Mesenteric fat pad (tissue), 1 donor: Measurements from ENCODE around the gene RYR2. TPM values are rescaled to one million over a fixed set of nuclear protein-coding genes. Genes with fewer than 3 reads are reported as not detected.
"Not testable (repeated sequence)": the region's sequence is repeated elsewhere in the genome, so short reads cannot be mapped to it uniquely, and the experiment has no call there.

Experiments
- DNase-seq: peaks from one replicate; pipeline ENCODE4 v3.0.0-alpha.2; 2020; ENCODE audit warnings: low spot score
- total RNA-seq: library from RNA; stranded (reverse); fragmentation: NEBNext Ultra II Directional; extraction: Animal tissue kit (Norgen Biotek cat#: 25700); gene quantifications from one replicate; pipeline ENCODE4 v1.2.1, GENCODE V29; 2021
- donor health status: DM: yes; HTN: yes; CAD: no.

Gene RYR2
- total RNA-seq, 1 donor from 2014 or later: 0.45 TPM

DNA sequence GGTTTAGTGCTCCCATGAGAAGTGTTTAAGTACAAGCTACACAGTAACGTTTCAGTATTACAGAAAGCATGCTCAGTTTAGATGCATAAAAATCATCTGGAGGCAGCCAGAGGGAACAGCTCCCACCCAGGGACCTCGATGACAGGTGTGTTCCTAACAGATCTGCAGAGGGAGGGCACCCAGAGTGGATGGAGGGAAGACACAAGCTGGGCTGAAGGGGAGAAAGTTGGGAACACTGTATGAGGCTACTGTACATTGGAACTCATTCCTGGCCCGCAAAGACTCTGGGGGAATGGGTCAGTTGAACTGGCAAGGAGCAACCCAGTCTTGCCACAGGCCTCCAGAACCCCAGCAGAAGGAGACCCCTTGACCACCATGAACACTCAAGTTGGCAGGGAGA lies 796.3 kb downstream of the RYR2 start:
- no peak for DNase-seq

DNA sequence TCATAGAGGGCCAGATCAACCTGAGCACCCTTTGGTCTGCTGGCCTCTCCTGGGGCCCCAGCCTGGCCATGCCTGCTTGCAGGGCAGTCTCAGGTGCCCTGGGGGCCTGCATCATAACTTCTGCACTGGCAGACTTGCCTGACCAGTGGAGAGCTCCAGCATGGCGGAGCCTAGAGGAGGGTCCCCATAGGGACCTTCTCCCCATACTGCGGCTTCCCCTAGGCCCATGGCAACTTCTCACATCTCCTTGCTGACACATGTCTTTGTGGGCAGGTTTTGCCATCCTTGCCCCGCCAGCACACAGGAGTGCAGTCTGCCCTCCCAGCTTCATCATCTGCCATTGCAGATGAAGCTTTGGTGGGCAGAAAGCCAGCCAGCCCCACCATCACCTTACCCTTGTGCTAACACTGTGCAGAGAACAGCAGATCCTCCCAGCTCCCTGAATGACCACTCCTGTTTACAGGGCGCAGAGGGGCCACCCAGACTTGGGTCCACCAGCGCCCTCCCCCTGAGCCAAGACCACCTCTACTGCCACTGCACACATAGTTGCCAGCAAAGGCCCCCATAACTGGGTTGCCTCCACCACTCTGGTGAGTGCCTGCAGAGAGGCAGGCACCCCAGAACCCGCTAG lies 797.0 kb downstream of the RYR2 start:
- no peak for DNase-seq

DNA sequence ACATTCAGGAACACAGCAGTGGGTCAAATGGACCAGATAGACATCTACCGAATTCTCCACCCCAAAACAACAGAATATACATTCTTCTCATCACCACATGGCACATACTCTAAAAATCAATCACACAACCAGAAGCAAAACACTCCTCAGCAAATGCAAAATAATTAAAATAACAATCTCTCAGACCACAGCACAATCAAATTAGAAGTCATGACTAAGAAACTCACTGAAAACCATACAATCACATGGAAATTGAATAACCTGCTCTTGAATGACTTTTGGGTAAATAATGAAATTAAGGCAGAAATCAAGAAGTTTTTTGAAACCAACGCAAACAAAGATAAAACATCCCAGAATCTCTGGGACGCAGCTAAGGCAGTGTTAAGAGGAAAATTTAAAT lies 799.5 kb downstream of the RYR2 start:
- no peak for DNase-seq

DNA sequence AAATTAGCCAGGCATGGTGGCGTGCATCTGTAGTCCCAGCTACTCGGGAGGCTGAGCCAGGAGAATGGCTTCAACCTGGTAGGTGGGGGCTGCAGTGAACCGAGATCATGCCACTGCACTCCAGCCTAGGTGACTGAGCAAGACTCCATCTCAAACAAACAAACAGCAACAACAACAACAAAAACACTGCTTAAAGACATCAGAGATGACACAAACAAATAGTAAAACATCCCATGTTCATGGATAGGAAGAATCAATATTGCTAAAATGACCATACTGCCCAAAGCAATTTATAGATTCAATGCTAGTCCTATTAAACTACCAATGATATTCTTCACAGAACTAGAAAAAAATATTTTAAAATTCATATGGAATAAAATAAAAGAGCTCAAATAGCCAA lies 801.5 kb downstream of the RYR2 start:
- DNase-seq: not testable (repeated sequence)

DNA sequence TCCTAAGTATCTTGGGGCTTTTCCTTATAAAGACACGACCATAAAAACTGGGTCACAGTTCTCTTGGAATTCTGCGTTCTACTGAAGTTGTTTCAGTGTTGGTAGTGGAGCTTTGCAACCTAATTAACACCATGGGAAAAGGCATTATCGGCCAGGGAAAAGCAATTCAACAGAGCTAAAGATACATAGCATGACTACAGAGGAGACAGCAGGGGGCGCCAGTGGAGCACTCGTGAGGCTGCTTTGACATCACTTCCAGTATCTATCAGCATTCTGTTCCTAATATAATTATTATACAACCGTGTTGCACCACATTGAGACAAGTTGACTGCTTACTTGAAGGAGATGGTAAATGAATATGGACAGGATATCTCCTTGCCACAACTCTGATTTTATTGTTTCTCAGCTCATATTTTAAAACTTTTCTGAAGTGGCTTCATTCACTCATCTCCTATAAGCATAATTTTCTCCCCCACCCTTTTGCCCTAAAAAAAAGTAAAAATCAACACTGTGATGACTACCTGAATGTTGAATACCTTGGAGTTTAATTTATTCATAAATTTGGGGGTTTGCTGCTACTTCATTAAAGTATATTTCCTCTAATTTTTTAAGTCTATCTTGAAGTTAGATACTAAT lies 809.3 kb downstream of the RYR2 start:
- no peak for DNase-seq

DNA sequence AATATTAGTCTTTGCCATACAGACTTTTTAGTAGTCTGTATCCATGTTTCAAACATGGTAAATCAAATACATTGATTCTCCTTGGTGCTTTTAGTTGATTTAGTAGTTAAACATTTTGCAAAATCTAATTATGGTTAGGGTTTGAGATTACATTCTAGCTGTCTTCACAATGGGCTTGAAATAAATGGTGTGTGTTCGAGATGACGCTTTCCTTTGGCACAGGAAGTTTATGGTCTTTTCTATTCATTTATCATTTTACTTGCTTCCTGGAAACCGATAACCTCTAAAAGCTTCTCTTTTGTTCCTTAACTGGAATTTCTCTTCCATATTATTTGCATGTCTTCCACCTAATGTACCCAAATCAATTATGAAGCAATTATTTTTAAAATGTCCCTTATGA lies 810.4 kb downstream of the RYR2 start:
- no peak for DNase-seq

DNA sequence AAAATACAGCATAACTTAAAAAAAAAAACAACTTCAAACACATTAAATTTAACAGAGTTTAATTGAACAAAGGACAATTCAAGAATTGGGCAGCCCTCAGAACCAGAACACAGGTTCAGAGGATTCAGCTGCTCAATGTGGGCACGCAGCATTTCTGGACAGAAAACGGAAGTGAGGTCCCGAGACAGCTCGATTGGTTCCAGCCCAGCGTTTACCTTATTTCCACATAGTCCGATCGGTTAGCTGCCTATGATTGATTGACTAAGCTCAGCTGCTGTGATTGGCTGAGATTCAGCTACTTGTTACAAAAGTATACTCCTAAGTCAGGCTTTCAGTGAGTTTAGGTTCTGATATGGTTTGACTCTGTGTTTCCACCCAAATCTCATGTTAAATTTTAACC lies 815.5 kb downstream of the RYR2 start:
- DNase-seq: no peak

DNA sequence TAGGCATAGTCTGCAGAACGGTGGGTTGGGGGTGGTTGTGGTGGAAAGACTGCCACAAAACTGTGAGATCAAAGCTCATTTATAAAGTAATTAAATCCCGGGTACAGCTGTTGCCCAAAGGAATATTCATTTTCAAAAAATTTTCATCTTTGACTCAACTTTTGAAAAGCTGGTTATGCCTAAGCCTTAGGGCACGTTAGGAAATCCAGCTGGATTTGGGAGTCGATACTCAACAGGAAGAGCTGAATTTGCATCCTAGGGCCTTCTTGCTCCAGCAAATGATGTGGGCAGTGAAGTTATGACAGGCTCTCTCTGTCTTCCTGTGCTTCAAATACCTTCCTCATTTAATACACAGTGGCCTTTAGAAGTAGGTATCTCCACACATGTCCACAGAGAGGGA lies 817.0 kb downstream of the RYR2 start:
- DNase-seq: no peak

DNA sequence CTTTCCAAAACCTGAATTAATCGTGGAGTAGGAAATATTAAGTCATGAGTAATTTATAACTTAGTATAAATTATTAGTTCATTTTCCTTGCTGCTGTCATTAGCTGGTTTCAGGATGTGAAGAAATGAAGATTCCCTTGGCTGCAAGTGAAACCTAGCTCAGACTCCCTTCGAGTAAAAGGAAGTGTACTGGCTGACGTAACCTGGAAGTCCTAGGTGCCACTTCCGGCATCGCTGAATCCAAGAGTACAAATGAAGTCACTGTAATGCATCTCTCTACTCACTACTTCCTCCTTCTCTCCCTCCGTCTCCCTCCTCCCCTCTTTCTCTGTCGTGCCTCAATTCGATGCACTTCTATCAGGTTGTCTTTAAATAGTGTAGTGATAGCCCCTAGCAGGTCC lies 820.0 kb downstream of the RYR2 start:
- no peak for DNase-seq

DNA sequence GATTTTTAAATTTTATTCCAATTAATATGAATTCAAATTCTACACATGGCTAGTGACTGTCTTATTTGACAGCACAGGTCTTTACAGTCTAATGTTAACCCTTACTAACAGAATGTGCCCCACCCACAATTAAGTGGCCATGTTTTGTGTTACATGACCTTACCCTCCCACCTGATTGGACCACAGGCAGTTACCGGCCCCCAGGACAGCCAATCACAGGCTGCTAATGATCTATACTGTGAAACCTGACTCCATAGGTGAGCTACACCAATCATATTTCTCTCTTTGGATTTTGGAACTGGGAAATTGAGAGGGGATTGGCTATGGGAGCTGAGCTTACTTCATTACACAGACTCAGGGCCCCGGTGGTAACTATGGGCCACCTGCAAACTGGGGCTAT lies 821.2 kb downstream of the RYR2 start:
- DNase-seq: no peak

DNA sequence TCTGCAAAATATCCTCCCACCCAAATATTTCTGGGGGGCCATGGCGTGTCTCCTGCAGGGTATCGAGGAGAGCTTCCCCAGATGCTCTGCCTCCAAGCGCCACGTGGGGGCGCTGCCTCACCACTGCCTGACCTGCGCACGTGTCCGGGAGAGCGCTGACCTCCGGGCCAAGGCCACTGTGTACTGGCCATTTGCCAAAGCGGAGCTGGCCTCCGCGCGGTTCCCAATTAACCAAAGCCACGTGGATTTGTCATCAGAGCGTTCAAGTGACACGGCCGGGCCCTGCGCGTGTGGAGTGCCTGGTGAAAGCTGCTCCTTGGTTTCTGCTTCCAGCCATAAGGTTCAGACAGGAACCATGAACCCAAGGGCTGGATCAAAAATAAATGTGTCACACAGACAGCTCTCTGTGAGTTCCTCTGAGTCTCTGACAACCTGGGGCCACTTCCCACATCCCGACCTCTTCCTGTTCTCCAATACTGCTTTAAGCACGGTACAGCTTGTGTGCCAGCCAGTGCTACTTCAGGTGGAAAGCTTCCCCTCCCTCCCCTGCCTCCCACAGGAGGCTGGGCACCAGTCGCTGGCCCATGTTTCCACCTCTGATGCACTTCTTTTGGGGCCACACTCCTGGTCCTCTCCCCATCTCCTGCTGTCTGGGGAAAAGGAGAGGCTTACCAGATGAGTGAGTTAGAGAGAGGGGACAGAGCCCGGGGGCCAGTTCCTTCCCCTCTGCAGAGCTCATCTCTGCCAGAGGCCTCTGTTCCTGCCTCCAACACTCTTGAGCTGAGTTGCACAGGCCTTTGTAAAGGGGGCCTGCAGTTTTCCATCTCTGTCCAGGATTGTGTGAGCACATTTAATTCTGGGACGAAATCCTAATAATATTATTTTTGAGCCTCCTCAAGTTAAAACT lies 822.6 kb downstream of the RYR2 start:
- DNase-seq: no peak

DNA sequence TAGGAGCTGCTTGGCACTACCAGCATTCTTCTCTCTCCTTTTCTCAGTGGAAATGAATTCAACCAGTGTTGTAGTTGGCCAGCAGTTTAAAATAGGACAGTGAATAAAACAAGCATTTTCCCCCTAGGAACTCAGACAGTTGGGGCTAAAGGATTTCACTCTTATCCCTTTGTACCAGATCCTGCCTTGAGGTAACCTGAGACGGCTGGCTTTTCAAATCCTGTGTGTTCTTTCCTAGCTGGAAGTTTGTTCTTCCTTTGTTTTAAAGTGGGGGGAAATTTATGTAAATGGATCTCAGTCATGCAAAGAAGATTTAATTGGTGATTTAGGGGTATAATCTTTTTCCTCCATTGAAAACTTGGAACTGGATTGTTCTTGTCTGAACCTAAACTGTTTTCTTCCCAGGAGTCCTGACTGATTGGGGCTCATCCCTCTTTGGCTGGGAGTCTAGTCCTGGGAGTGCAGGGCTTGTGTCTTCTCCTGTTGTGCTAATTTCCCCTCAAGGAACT lies 825.5 kb downstream of the RYR2 start:
- no peak for DNase-seq

DNA sequence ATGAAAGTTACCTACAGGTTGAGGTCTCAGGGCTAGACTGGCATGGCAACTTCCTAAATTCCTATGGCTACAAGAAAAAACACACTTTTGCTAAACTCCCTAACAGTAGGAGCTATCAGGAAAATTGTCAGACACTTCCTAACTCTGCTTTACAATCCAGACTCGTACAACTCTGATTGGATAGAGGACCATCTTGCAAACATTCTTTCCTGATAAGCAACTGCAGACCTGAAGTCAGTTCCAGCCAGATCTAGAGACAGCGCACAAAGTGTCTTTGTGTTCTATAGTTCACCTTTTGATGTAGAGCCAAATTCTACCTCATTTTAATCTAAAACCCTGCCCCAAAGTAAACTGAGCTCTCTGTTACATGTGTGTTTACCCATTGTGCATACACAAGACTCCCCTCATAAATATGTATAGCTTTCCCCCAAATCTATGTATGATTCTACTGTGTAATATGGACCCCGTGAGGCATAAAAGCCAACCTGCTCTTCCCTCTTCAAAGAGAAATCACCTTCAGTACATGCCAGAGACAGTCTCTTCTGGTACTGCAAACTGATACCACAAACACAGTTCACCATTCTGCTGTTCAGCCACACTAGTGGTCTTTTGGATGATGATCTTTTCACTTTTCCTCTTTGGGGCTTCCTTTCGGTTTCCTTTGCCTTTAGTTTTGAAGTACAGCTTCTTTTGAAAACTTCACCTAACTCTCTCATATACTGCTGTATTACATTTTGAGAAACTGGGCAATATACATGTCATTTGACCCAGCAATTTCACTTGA lies 827.0 kb downstream of the RYR2 start:
- no peak for DNase-seq

DNA sequence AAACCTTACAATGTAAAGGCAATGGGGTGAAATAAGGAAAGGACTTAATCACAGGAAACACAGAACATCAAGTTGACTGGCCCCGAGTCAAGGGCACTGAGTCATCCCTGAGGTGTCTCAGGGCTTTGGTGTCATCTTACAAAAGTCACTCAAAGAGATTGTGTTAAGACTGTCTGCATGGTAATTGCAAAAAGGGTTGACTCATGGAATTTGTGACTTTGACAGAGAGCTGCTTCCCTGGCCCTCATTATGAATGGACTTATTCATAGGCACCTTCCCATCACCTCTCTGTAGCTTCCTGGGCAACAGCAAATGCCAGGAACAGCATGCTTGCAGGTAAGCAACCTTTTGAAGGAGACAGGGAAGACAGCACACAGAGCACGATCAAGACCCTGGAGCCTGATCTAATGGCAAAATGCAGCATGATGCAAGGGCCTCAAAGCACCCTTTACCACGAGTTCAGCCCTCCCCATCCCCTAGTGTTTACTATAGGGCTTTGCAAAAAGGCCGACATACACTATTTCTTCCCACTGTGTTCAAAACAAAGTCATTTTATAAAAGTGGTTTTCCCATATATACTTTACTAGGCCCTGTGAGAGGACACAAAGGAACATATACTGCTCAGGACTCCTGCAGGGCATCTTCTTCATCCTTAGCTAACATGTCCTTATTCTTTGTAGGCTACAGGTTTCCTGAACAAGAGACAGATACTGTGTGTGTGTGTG lies 831.7 kb downstream of the RYR2 start:
- DNase-seq: no peak

DNA sequence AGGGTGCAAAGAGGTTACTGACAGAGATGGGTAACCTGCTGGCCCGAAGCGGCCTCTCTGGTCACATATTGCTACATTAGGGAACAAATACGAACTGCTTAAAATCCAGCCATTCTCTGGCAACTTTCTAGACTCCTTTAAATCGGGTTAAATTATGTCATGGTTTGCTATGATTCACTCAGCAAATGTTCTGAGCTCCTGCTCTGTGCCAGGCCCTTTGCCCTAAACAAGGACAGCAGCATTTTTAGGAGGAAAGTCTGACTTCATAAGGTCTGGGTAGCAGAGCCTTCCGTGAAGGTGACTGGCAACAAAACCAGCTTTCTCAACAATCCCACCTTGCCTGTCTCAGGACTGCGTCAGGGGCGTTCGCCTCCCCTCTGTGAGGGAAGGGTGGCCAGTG lies 833.3 kb downstream of the RYR2 start:
- DNase-seq: no peak

DNA sequence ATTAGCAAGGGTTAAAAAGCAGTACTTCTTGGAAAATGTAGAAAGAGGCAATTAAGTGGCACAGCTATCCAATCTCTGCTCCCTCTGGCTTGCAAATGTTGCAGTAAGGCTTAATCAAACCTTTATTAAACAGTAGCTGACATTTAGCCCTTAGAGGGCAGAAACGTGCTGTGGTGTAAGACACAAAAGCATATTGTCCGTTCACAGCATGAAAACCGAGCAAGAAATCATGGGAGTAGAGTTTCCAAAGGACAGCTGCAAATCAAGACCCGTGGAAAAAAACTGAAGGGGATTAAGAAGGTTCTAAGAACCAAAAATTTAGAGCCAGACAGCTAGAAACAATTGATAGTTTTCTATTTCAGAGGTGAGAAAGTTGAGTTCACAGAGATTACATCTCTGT lies 835.6 kb downstream of the RYR2 start:
- DNase-seq: no peak

DNA sequence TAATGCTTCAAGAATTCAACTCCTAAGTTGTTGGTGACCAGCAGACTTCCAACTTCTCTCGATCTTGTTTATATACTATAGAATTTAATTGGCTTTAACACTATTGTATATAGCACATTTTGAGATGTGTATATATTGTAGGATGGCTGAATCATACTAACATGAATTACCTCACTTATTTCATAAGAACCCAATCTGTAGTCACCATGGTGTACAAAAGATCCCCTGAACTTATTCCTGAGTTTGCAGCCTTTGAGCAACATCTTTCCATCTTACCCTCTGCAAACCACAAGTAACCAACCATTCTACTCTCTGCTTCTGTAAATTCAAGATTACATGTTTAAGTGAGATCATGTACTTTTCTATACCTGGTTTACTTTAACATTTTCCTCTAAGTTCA lies 836.4 kb downstream of the RYR2 start:
- DNase-seq: no peak

DNA sequence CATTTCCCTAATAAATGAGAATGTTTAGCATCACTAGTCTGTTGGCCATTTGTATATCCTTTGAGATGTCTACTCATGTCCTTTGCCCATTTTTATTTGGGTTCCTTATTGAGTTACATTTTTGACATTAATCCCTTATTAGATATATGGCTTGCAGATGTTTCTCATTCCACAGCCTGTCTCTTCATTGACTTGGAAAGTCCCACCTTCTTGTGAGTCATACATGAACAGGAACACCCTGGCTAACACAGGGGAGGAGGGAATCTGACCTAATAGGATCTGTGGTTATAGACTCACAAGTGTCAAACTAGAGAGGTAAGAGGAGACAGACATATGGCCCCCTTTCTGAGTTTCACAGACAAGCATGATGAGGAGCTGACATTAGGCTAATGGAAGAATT lies 837.2 kb downstream of the RYR2 start:
- DNase-seq: no peak
